ENCODE measurements around the gene WDR88. TPM values are rescaled to one million over a fixed set of nuclear protein-coding genes. Genes with fewer than 3 reads are reported as not detected.

Gene WDR88, protein sequence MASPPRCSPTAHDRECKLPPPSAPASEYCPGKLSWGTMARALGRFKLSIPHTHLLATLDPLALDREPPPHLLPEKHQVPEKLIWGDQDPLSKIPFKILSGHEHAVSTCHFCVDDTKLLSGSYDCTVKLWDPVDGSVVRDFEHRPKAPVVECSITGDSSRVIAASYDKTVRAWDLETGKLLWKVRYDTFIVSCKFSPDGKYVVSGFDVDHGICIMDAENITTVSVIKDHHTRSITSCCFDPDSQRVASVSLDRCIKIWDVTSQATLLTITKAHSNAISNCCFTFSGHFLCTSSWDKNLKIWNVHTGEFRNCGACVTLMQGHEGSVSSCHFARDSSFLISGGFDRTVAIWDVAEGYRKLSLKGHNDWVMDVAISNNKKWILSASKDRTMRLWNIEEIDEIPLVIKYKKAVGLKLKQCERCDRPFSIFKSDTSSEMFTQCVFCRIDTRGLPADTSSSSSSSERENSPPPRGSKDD
- under 1 TPM in 1 of 2 experiments, not detected in 1; 0.16 TPM for total RNA-seq

GRCh38 chr19:33132021-33132420, at the start of gene WDR88:
Gene WDR88, plus strand, starts transcription at chr19:33132114. Its CDS starts 56 bp downstream, at chr19:33132170.
- Mint-ChIP-seq H3K36me3 (peaks cover 8% of the 10 kb centered on the region), H3K27me3 (no peaks in the 10 kb centered on the region), H3K9me3 (no peaks in the 10 kb centered on the region), H3K4me1 (peaks cover 2% of the 10 kb centered on the region), H3K4me3 (no peak within 1 kb of the TSS), H3K27ac (no peak within 1 kb of the TSS)
- DNase-seq, result no peak

DNA sequence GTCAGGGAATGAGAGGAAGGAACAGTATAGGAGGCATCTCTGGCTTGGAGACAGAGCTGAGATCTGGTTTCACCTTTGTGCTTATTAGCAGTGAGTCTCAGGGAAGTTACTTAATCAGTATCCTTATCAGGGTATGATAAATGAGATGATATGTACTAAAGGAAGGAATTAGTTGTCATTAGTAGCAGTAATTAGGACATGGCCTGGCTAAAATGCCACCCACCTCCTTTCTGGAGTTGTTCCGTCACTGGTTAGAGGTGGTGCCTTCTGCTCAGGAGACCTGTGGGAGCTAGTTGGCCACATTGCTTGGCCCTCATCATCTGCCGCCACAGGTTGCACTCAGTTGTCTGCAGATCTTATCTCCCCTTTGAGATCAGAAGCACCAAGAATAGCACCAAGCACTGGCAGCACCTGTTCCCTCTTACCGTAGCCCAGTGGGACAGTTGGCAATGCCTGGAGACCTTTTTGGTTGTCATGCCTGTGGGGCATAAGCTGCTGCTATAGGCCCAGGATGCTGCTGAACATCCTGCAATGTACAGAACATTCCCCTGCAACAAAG, 46.3 kb upstream of the WDR88 start:
- Mint-ChIP-seq H3K36me3 (peaks cover 13% of the 10 kb centered on the region), H3K9me3 (no peaks in the 10 kb centered on the region), H3K27me3 (no peaks in the 10 kb centered on the region), H3K4me3 (no peak overlapping the region), H3K27ac (no peak overlapping the region), H3K4me1 (peaks cover 25% of the 10 kb centered on the region)
- no peak for DNase-seq

DNA sequence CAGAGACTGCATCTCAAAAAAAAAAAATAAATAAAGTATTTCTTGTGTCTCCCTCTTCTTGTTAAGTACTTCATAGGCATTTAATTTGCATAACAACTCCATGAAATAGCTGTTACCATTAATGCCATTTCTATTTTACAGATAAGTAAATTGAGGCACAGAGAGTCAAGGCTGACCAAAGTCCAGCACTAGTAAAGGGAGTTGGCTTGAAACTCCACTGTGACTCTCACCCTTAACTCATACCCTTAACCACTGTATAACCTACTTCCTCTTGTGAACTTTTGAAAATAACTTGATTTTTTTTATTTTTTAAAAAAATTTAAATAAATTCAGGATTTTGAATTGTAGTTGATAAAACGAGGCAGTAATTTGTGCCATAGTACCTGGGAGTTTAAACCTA, 45.0 kb upstream of the WDR88 start:
- H3K4me1 Mint-ChIP-seq, result peaks cover 18% of the 10 kb centered on the region
- no peaks in the 10 kb centered on the region for H3K27me3 Mint-ChIP-seq
- H3K27ac Mint-ChIP-seq, result no peak overlapping the region
- DNase-seq, result no peak
- peaks cover 9% of the 10 kb centered on the region for H3K36me3 Mint-ChIP-seq
- H3K9me3 Mint-ChIP-seq, result no peaks in the 10 kb centered on the region
- no peak overlapping the region for H3K4me3 Mint-ChIP-seq

GRCh38 chr19:33089010-33089409, 42.9 kb upstream of the WDR88 start:
- no peak for DNase-seq
- no peak overlapping the region for H3K4me3 Mint-ChIP-seq

GRCh38 chr19:33090179-33090578, 41.7 kb upstream of the WDR88 start:
- Mint-ChIP-seq H3K4me3 (no peak overlapping the region), H3K36me3 (peaks cover 9% of the 10 kb centered on the region), H3K27me3 (no peaks in the 10 kb centered on the region), H3K9me3 (no peaks in the 10 kb centered on the region), H3K27ac (no peak overlapping the region), H3K4me1 (peaks cover 6% of the 10 kb centered on the region)
- no peak for DNase-seq

More at GRCh38 chr19:33089010-33089409, 42.9 kb upstream of the WDR88 start:
- H3K27ac Mint-ChIP-seq, result no peak overlapping the region
- peaks cover 9% of the 10 kb centered on the region for H3K36me3 Mint-ChIP-seq
- peaks cover 10% of the 10 kb centered on the region for H3K4me1 Mint-ChIP-seq
- H3K9me3 Mint-ChIP-seq, result no peaks in the 10 kb centered on the region
- H3K27me3 Mint-ChIP-seq, result no peaks in the 10 kb centered on the region

DNA sequence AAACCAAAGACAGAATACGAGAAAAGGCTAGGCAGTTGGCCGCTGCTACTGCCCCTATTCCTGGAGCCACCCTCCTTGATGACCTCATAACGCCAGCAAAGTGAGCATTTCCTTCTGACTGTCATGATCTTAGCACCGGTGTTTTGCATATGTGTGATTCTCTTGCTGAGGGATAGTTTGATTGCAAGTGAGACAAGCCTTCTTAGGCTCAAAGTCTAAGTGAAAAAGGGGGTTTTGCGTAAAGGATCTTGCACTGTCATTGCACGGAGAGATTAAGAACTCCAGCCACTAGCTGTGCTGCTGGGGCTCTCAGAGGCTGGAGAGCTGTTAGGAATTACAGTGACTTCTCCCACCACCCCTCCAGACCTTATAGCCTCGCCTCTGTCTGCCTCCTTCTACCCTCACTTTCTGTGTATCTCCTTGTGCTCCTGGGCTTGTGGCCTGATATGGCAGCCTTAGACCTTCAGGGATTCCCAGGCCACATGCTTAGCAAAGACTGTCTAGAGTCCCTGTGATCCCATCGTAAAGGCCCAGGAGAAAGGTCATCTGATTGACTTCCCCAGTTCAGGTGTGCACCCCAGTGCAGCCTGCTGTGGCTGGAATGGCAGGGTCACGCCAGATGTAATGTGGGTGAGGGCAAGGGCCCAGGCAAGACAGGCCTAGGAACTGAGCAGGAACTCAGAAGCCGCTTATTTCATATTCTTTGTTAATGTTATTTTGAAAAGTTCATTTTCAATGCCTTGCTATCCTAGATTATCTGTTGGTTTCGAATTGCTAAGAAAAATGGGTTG, 38.3 kb upstream of the WDR88 start:
- no peak overlapping the region for H3K4me3 Mint-ChIP-seq
- H3K27me3 Mint-ChIP-seq, result no peaks in the 10 kb centered on the region
- no peaks in the 10 kb centered on the region for H3K9me3 Mint-ChIP-seq
- no peak overlapping the region for H3K27ac Mint-ChIP-seq
- DNase-seq, result no peak
- H3K36me3 Mint-ChIP-seq, result peaks cover 22% of the 10 kb centered on the region
- H3K4me1 Mint-ChIP-seq, result peaks cover 4% of the 10 kb centered on the region

GRCh38 chr19:33094436-33095067, 37.4 kb upstream of the WDR88 start:
- no peaks in the 10 kb centered on the region for H3K9me3 Mint-ChIP-seq
- no peak overlapping the region for H3K27ac Mint-ChIP-seq
- H3K4me3 Mint-ChIP-seq, result no peak overlapping the region
- no peak for DNase-seq
- H3K27me3 Mint-ChIP-seq, result no peaks in the 10 kb centered on the region
- peaks cover 19% of the 10 kb centered on the region for H3K36me3 Mint-ChIP-seq
- peaks cover 2% of the 10 kb centered on the region for H3K4me1 Mint-ChIP-seq

- H3K36me3 Mint-ChIP-seq, result peaks cover 16% of the 10 kb centered on the region
- no peak overlapping the region for H3K27ac Mint-ChIP-seq
- H3K9me3 Mint-ChIP-seq, result no peaks in the 10 kb centered on the region
- DNase-seq, result no peak
- no peaks in the 10 kb centered on the region for H3K27me3 Mint-ChIP-seq
- H3K4me1 Mint-ChIP-seq, result peaks cover 2% of the 10 kb centered on the region
- no peak overlapping the region for H3K4me3 Mint-ChIP-seq
Observed at GRCh38 chr19:33096005-33096404, 35.9 kb upstream of the WDR88 start.

DNA sequence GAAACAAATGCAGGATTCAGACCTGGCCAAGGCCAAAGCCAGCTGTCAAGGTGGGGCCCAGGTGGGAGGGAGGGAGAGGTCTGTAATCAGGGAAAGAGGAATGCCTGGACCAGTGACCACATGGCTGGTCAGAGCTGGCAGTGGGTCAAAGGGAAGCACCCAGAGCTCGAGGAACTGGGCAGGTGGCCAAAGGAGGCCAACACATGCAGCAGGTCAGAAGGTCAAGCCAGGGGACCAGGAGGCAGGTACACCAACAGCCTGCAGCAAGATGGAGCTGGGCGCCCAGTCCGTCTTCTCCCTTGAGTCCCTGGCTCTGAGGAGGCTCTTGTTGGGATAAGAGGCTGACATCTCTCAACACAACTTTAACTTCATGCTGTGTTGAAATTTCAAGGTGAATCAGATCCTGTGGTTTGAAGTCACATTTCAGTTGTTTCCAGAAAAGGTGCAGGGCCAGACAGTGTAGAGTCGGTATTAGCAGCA, 33.8 kb upstream of the WDR88 start:
- H3K27ac Mint-ChIP-seq, result no peak overlapping the region
- peaks cover 25% of the 10 kb centered on the region for H3K36me3 Mint-ChIP-seq

GRCh38 chr19:33100894-33101644, 30.8 kb upstream of the WDR88 start:
- Mint-ChIP-seq H3K27ac (no peak overlapping the region), H3K9me3 (no peaks in the 10 kb centered on the region), H3K36me3 (peaks cover 26% of the 10 kb centered on the region), H3K4me3 (no peak overlapping the region), H3K27me3 (no peaks in the 10 kb centered on the region), H3K4me1 (peaks cover 1% of the 10 kb centered on the region)
- DNase-seq, result no peak

More for the DNA sequence above, 33.8 kb upstream of the WDR88 start:
- peaks cover 2% of the 10 kb centered on the region for H3K4me1 Mint-ChIP-seq
- no peak overlapping the region for H3K4me3 Mint-ChIP-seq
- H3K9me3 Mint-ChIP-seq, result no peaks in the 10 kb centered on the region
- no peaks in the 10 kb centered on the region for H3K27me3 Mint-ChIP-seq
- DNase-seq, result no peak

GRCh38 chr19:33102893-33103292, 29.0 kb upstream of the WDR88 start:
- no peak for DNase-seq
- Mint-ChIP-seq H3K27me3 (no peaks in the 10 kb centered on the region), H3K4me1 (no peaks in the 10 kb centered on the region), H3K9me3 (no peaks in the 10 kb centered on the region), H3K27ac (no peak overlapping the region), H3K36me3 (peaks cover 18% of the 10 kb centered on the region), H3K4me3 (no peak overlapping the region)

DNA sequence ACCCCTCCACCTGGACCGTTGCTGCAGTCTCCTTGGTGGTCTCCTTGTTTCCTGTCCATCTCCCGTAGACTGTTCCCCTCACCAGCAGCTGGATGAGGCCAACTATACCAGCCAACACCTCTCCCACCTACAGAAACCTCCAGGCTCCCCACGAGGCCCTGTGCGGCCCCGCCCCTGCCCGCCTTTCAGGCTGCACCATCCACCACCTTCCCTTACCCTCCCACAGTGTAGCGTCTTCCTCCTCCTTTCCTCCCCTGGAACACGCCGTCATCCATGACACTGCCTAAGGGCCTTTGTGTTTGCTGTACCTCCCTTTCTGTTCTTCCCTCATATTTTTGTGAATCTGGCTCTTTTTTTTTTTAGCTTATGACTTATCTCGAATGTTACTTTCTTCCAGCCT, 23.8 kb upstream of the WDR88 start:
- H3K36me3 Mint-ChIP-seq, result peaks cover 11% of the 10 kb centered on the region
- no peaks in the 10 kb centered on the region for H3K4me1 Mint-ChIP-seq
- no peak overlapping the region for H3K27ac Mint-ChIP-seq
- no peaks in the 10 kb centered on the region for H3K9me3 Mint-ChIP-seq
- no peak for DNase-seq
- no peaks in the 10 kb centered on the region for H3K27me3 Mint-ChIP-seq
- no peak overlapping the region for H3K4me3 Mint-ChIP-seq

GRCh38 chr19:33110137-33110910, 21.6 kb upstream of the WDR88 start:
- H3K27me3 Mint-ChIP-seq, result no peaks in the 10 kb centered on the region
- no peak for DNase-seq
- no peaks in the 10 kb centered on the region for H3K4me1 Mint-ChIP-seq
- no peak overlapping the region for H3K27ac Mint-ChIP-seq
- H3K4me3 Mint-ChIP-seq, result no peak overlapping the region
- H3K36me3 Mint-ChIP-seq, result peaks cover 12% of the 10 kb centered on the region
- no peaks in the 10 kb centered on the region for H3K9me3 Mint-ChIP-seq
